ENCODE data around the gene TCEANC2. TPM values are rescaled to one million over a fixed set of nuclear protein-coding genes. Genes with fewer than 3 reads are reported as not detected.
A peak's percentile ranks its signal among the peaks of the same experiment; 100 is the strongest.
"Not testable (repeated sequence)": the region's sequence is repeated elsewhere in the genome, so short reads cannot be mapped to it uniquely, and the experiment has no call there.

Gene TCEANC2
- total RNA-seq, 1 donor from 2014 or later, result 0.64 TPM

DNA sequence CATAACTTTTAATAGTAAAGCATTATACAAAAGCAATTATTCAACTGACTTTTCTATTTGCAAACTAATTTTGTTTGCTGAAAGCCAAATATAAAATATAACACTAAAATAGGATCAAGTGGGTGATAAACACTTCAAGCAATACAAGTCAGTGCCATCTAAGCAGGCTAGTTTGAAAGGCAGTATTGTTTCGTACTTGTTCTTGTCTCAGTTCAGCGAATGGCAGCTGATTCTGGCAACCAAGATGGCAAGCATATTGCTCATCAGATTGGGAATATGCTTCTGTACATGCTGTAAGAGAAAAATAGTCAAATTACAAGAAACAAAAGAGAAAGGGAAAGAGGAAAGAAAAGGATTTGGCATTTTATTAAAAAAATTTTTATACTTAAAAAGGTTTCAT, 7.9 kb upstream of the TCEANC2 start:
- no peak overlapping the region for H3K27ac ChIP-seq
- H3K4me3 ChIP-seq, result no peak overlapping the region
- H3K36me3 ChIP-seq, result peaks cover 28 to 40% of the 10 kb centered on the region in 2 donors
- TF ChIP-seq, protein P1, sequence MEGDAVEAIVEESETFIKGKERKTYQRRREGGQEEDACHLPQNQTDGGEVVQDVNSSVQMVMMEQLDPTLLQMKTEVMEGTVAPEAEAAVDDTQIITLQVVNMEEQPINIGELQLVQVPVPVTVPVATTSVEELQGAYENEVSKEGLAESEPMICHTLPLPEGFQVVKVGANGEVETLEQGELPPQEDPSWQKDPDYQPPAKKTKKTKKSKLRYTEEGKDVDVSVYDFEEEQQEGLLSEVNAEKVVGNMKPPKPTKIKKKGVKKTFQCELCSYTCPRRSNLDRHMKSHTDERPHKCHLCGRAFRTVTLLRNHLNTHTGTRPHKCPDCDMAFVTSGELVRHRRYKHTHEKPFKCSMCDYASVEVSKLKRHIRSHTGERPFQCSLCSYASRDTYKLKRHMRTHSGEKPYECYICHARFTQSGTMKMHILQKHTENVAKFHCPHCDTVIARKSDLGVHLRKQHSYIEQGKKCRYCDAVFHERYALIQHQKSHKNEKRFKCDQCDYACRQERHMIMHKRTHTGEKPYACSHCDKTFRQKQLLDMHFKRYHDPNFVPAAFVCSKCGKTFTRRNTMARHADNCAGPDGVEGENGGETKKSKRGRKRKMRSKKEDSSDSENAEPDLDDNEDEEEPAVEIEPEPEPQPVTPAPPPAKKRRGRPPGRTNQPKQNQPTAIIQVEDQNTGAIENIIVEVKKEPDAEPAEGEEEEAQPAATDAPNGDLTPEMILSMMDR (IDR thresholded peaks at IDR 0.05), result no peak
- intact Hi-C loops (cut with DNase I), result no loop called here
- H3K4me1 ChIP-seq, result peaks cover 0 to 28% of the 10 kb centered on the region in 2 donors
- DNase-seq (ENCODE audit: low spot score in 2 of 2), result no peak
- no peaks in the 10 kb centered on the region for H3K9me3 ChIP-seq
- H3K27me3 ChIP-seq, result no peaks in the 10 kb centered on the region

DNA sequence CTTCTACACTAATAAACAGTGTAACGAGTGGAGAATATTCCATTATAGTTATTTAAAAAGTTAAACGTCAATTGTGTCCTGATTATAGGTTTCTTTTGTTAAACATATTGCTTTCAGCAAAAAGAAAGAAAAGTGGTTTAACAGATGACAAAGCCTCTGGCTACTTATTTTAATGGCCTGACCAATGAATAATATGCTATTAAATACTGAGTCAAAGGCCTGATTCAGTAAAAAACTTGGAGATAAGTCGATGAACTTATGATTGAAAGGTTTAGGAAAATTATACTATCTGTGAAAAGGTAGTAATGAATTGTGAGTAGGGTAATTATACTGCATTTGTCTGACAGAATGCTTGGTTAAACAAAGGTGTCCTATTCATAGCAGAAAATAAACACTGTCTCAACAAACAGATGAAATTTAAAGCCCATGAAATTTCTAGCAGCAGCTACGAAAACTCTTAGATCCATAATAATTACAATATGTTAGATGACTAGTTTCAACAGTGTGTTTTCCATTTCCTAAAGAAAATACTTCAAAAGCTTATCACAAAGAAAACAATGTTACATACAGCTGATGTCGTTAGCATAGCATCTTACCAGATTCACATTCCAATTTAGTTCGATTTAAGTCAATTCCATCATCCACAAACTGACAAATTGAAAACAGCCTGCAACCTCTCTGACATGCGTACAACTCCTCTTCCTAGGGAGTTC, 6.6 kb upstream of the TCEANC2 start:
- Histone ChIP-seq H3K9me3 (no peaks in the 10 kb centered on the region), H3K4me1 (peaks cover 0 to 40% of the 10 kb centered on the region in 2 donors), H3K4me3 (no peak overlapping the region), H3K27me3 (no peaks in the 10 kb centered on the region), H3K27ac (no peak overlapping the region), H3K36me3 (peaks cover 15 to 27% of the 10 kb centered on the region in 2 donors)
- no peak for DNase-seq (ENCODE audit: low spot score in 2 of 2)
- TF ChIP-seq, protein P1 (IDR thresholded peaks at IDR 0.05), result no peak
- intact Hi-C loops (cut with DNase I), result no loop called here

DNA sequence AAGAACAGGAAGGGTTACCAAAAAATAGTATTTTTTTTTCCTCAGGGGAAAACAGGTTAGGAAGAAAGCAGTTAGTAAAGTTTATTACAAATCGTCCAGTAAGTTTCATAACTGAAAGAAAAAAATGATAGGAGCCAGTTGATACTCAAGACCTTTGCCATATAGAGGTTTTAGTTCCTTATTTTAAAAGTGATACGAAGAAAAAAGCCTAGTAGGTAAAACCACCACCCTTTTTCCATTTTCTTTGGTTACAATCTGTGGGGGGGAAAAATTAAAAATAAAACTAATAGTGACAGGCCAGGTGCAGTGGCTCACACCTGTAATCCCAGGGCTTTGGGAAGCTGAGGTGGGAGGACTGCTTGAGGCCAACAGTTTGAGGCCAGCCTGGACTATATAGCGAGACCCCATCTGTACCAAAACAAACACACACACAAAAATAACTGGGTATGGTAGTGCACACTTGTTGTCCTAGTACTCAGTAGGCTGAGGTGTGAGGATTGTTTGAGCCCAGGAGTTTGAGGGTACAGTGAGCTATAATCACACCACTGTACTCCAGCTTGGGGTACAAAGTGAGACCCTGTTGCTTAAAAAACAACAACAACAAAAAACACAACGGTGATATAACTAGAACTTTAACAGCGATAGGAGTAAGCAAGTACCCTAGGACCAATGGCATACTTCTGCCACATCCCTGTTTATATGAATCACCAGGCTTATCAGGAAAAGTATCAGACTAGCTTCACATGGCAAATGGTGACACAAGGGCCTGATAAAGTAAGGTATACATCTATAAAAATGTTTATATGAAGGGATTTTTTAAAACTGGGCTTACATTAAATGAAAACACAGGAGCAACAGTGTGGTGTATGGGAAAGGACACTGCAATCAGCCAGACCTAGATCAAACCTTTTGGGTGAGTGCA, 5.8 kb upstream of the TCEANC2 start:
- H3K27ac ChIP-seq, result no peak overlapping the region
- H3K4me1 ChIP-seq, result peaks cover 0 to 41% of the 10 kb centered on the region in 2 donors
- no peaks in the 10 kb centered on the region for H3K27me3 ChIP-seq
- no peak overlapping the region for H3K4me3 ChIP-seq
- DNase-seq (ENCODE audit: low spot score in 2 of 2), result no peak
- TF ChIP-seq, protein P1 (IDR thresholded peaks at IDR 0.05), result no peak
- intact Hi-C loops (cut with DNase I), result no loop called here
- no peaks in the 10 kb centered on the region for H3K9me3 ChIP-seq
- peaks cover 6 to 19% of the 10 kb centered on the region in 2 donors for H3K36me3 ChIP-seq

DNA sequence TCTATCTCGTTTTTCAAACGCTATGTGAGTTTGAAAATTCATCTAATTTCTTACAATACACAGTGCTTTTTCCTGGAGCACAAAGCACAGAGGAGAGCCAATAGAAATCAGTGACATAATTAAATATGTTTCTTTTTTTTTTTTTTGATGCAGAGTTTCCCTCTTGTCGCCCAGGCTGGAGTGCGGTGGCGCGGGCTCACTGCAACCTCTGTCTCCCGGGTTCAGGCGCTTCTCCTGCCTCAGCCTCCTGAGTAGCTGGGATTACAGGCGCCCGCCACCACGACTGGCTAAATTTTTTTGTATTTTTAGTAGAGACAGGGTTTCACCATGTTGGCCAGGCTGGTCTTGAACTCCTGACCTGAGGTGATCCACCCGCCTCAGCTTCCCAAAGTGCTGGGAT, 3.0 kb upstream of the TCEANC2 start:
- DNase-seq (ENCODE audit: low spot score in 2 of 2); H3K36me3 ChIP-seq; H3K27me3 ChIP-seq; H3K9me3 ChIP-seq; H3K27ac ChIP-seq: not testable (repeated sequence)
- peaks cover 5 to 50% of the 10 kb centered on the region in 2 donors for H3K4me1 ChIP-seq
- peak overlapping the region in 1 of 2 donors; percentile 91 for H3K4me3 ChIP-seq
- intact Hi-C loops (cut with DNase I), result loop anchor here (5.0 kb wide), 3 partner anchors 437 to 667 kb away; partner anchors contain the start of gene TTC4

DNA sequence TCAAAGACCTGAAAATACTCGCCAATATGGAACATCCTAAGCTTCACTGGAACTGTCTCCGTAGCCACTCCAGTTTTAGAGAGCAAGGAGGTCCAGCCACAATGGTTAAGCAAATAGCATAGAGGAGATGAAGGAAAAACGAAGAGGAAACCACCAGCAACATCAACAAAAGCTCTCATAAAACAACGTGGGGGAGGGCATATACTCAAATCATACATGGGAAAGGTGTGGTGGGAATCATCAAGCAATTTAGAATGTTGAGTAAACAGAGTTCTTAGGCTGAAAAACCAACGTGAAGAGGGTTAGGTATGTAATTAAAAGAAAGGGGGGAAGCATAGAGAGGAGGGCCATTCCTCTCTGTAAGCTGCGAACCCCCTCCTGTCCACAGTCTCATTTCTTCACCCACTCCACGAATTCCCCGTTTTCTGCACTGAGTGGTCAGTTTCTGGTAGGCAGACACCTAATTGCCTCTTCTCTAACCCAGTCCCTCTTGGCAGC, 1.4 kb upstream of the TCEANC2 start:
- Histone ChIP-seq H3K4me1 (peaks cover 5 to 48% of the 10 kb centered on the region in 2 donors), H3K27ac (peak overlapping the region; percentile 96 to 98), H3K36me3 (no peaks in the 10 kb centered on the region), H3K9me3 (no peaks in the 10 kb centered on the region), H3K4me3 (peak overlapping the region; percentile 91 to 94), H3K27me3 (no peaks in the 10 kb centered on the region)
- DNase-seq (ENCODE audit: low spot score in 2 of 2), result no peak
- TF ChIP-seq, protein P1 (IDR thresholded peaks at IDR 0.05), result no peak
- intact Hi-C loops (cut with DNase I), result loop anchor here (2.0 to 5.0 kb wide), 6 partner anchors 163 to 665 kb away; partner anchors contain the start of genes NDC1, TTC4 and YIPF1
